ENCODE results near the gene KIF26B. TPM values are rescaled to one million over a fixed set of nuclear protein-coding genes. Genes with fewer than 3 reads are reported as not detected.

The KIF26B gene
- total RNA-seq, 2 experiments from 2014 or later = not detected

GRCh38 chr1:245370905-245371581 lies 216.3 kb downstream of the KIF26B start:
- Mint-ChIP-seq H3K36me3 (ENCODE audit: low read depth) (no peaks in the 10 kb centered on the region), H3K27me3 (no peaks in the 10 kb centered on the region), H3K9me3 (no peaks in the 10 kb centered on the region), H3K4me3 (no peak overlapping the region), H3K27ac (no peak overlapping the region), H3K4me1 (no peaks in the 10 kb centered on the region)
- CTCF ChIA-PET = no interaction called here
- POLR2A ChIA-PET = no interaction called here
- no peak for DNase-seq

- Mint-ChIP-seq H3K36me3 (ENCODE audit: low read depth) (no peaks in the 10 kb centered on the region), H3K4me3 (no peak overlapping the region), H3K27me3 (no peaks in the 10 kb centered on the region), H3K27ac (no peak overlapping the region), H3K4me1 (no peaks in the 10 kb centered on the region), H3K9me3 (no peaks in the 10 kb centered on the region)
- ChIA-PET POLR2A (no interaction called here), CTCF (no interaction called here)
- no peak for DNase-seq
These were observed 218.3 kb downstream of the KIF26B start for GRCh38 chr1:245373131-245373530.

- no peaks in the 10 kb centered on the region for H3K4me1 Mint-ChIP-seq
- H3K9me3 Mint-ChIP-seq = no peaks in the 10 kb centered on the region
- H3K27me3 Mint-ChIP-seq = no peaks in the 10 kb centered on the region
- H3K4me3 Mint-ChIP-seq = no peak overlapping the region
- H3K27ac Mint-ChIP-seq = no peak overlapping the region
- POLR2A ChIA-PET = no interaction called here
- DNase-seq = no peak
- no peaks in the 10 kb centered on the region for H3K36me3 Mint-ChIP-seq (ENCODE audit: low read depth)
- CTCF ChIA-PET = no interaction called here
These were observed 221.1 kb downstream of the KIF26B start for GRCh38 chr1:245375789-245376460.

GRCh38 chr1:245377854-245378253 lies 223.1 kb downstream of the KIF26B start:
- no peaks in the 10 kb centered on the region for H3K36me3 Mint-ChIP-seq (ENCODE audit: low read depth)
- no peak overlapping the region for H3K4me3 Mint-ChIP-seq
- ChIA-PET CTCF (no interaction called here), POLR2A (no interaction called here)
- H3K4me1 Mint-ChIP-seq = no peaks in the 10 kb centered on the region
- DNase-seq = no peak
- no peak overlapping the region for H3K27ac Mint-ChIP-seq
- H3K27me3 Mint-ChIP-seq = no peaks in the 10 kb centered on the region
- no peaks in the 10 kb centered on the region for H3K9me3 Mint-ChIP-seq

DNA sequence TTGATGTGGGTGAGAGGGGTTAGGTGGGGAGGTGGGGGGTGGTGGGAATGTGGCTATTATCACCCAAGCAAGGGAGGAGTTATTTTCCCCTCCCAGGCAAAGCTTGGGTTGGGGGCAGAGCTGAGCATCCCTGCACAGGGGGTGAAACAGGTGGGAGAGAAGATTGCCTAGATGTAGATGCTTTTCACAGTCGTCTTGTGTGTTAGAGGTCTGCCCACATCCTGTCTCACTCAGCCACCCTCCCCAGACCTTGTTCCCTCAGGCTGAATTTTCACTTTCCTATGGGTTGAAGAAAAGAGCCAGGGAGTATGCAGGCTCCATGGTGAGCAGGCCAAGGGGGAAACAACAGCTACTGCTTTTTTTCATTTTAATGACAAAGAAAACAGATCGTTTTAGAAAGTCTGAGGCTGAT lies 223.5 kb downstream of the KIF26B start:
- no peak overlapping the region for H3K27ac Mint-ChIP-seq
- H3K9me3 Mint-ChIP-seq = no peaks in the 10 kb centered on the region

DNA sequence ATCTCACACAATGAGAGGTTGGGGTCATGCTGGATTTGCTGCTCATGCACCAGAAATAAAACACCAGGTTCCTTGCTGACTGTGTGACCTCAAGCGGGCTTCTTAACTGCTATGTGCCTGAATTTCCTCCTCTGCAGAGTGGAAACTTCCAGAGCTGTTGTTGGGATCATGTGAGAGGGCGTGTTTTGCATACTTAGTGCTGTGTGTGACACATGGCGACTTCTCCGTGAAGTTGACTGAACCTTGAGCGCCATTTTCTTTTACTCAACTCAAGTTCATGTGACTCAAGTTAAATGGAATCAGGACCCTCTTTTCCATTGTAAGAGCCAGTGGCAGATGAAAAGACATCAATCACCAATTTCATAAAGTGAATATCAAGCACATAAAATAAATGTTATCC lies 224.0 kb downstream of the KIF26B start:
- Mint-ChIP-seq H3K4me1 (no peaks in the 10 kb centered on the region), H3K36me3 (ENCODE audit: low read depth) (no peaks in the 10 kb centered on the region), H3K4me3 (no peak overlapping the region), H3K9me3 (no peaks in the 10 kb centered on the region), H3K27me3 (no peaks in the 10 kb centered on the region), H3K27ac (no peak overlapping the region)
- CTCF ChIA-PET = no interaction called here
- no peak for DNase-seq
- POLR2A ChIA-PET = no interaction called here

More for the DNA sequence above, 223.5 kb downstream of the KIF26B start:
- no peak for DNase-seq
- no peak overlapping the region for H3K4me3 Mint-ChIP-seq
- ChIA-PET CTCF (no interaction called here), POLR2A (no interaction called here)
- H3K36me3 Mint-ChIP-seq (ENCODE audit: low read depth) = no peaks in the 10 kb centered on the region
- no peaks in the 10 kb centered on the region for H3K27me3 Mint-ChIP-seq
- no peaks in the 10 kb centered on the region for H3K4me1 Mint-ChIP-seq

DNA sequence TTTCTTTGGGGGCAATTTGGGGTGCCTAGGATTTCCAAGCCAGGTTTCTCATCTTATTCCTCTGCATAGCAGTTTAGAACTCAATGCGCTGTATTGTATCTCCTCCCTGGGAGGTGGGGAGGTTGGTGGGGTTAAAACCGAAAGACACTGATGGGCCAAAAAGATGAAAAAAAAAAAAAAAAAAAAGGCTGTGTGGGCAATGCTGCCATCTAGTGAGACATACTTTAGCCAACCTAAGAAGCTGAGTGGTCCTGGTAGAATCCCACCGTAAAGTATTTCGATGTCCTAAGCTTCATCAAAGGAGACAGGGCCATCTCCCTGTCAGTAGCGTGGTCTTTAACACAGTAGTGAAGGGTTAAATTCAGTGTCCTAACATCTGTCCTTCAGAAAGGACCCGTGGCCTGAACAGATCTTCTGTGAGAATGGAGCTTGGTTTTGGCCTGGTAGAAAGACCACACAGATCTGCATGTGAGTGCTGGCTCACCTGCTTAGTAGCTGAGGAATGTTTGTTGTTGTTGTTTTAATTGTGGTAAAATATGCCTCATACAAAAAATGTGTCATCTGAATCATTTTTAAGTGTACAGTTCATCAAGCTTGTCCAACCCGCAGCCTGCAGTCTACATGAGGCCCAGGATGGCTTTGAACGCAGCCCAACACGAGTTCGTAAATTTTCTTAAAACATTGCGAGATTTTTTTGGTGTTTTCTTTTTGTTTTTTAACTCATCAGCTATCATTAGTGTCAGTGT lies 226.2 kb downstream of the KIF26B start:
- no peaks in the 10 kb centered on the region for H3K27me3 Mint-ChIP-seq
- POLR2A ChIA-PET = no interaction called here
- no peaks in the 10 kb centered on the region for H3K9me3 Mint-ChIP-seq
- no peaks in the 10 kb centered on the region for H3K4me1 Mint-ChIP-seq
- no peaks in the 10 kb centered on the region for H3K36me3 Mint-ChIP-seq (ENCODE audit: low read depth)
- no peak for DNase-seq
- H3K27ac Mint-ChIP-seq = no peak overlapping the region
- CTCF ChIA-PET = interaction anchor here (1.0 kb wide), 1 partner anchor 228 kb away, joined by 3 read pairs; no protein-coding TSS in a partner anchor
- no peak overlapping the region for H3K4me3 Mint-ChIP-seq

- H3K27ac Mint-ChIP-seq = no peak overlapping the region
- no peaks in the 10 kb centered on the region for H3K4me1 Mint-ChIP-seq
- POLR2A ChIA-PET = no interaction called here
- no peaks in the 10 kb centered on the region for H3K36me3 Mint-ChIP-seq (ENCODE audit: low read depth)
- H3K9me3 Mint-ChIP-seq = no peaks in the 10 kb centered on the region
- no peak overlapping the region for H3K4me3 Mint-ChIP-seq
- no peak for DNase-seq
- CTCF ChIA-PET = no interaction called here
- H3K27me3 Mint-ChIP-seq = no peaks in the 10 kb centered on the region
These were observed 228.2 kb downstream of the KIF26B start for GRCh38 chr1:245382981-245383380.

- H3K4me1 Mint-ChIP-seq = no peaks in the 10 kb centered on the region
- DNase-seq = no peak
- no peaks in the 10 kb centered on the region for H3K9me3 Mint-ChIP-seq
- POLR2A ChIA-PET = no interaction called here
- CTCF ChIA-PET = interaction anchor here (0.5 kb wide), 1 partner anchor 290 kb away, joined by 3 read pairs; no protein-coding TSS in a partner anchor
- no peak overlapping the region for H3K27ac Mint-ChIP-seq
- no peaks in the 10 kb centered on the region for H3K36me3 Mint-ChIP-seq (ENCODE audit: low read depth)
- H3K4me3 Mint-ChIP-seq = no peak overlapping the region
- no peaks in the 10 kb centered on the region for H3K27me3 Mint-ChIP-seq
These were observed 228.9 kb downstream of the KIF26B start for GRCh38 chr1:245383396-245384330.

DNA sequence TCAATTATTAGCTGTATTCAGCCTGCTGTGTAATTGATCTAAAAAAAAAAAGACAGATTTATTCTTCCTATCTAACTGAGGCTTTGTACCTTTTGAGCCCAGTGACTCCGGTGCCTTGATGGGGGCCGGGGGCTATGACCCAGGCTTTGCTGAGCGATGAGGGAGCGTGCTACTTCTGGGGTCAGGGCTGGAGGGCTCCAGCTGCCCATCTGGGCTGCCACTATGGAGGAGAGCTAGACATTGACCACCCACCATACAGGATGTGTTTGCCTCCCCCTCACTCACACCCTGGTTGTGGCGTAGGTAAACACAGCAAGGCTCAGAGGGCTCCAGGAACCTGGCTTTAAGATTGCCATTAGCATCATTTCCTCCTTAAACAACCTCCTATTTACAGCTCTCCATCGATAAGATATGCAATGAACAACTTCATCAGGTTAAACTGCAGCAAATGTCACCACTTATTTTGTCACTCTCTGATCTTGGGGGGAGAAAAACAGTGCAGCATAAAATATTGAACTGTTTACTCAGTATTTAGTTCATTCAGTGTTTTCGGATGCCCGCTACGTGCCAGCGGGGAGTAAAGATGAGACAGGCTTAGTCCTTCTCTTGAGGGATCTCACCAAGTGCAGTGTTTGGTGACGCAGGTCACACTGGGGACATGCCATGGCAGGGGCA lies 231.6 kb downstream of the KIF26B start:
- no peak for DNase-seq
- ChIA-PET POLR2A (no interaction called here), CTCF (no interaction called here)
- no peak overlapping the region for H3K4me3 Mint-ChIP-seq
- no peaks in the 10 kb centered on the region for H3K9me3 Mint-ChIP-seq
- no peaks in the 10 kb centered on the region for H3K4me1 Mint-ChIP-seq
- no peak overlapping the region for H3K27ac Mint-ChIP-seq
- H3K36me3 Mint-ChIP-seq (ENCODE audit: low read depth) = no peaks in the 10 kb centered on the region
- H3K27me3 Mint-ChIP-seq = no peaks in the 10 kb centered on the region

GRCh38 chr1:245388687-245389086 lies 233.9 kb downstream of the KIF26B start:
- POLR2A ChIA-PET = no interaction called here
- Mint-ChIP-seq H3K4me1 (no peaks in the 10 kb centered on the region), H3K36me3 (ENCODE audit: low read depth) (no peaks in the 10 kb centered on the region), H3K27ac (no peak overlapping the region), H3K9me3 (no peaks in the 10 kb centered on the region), H3K4me3 (no peak overlapping the region), H3K27me3 (no peaks in the 10 kb centered on the region)
- no peak for DNase-seq
- CTCF ChIA-PET = no interaction called here

- no peaks in the 10 kb centered on the region for H3K4me1 Mint-ChIP-seq
- H3K27me3 Mint-ChIP-seq = no peaks in the 10 kb centered on the region
- no peak for DNase-seq
- H3K4me3 Mint-ChIP-seq = no peak overlapping the region
- ChIA-PET POLR2A (no interaction called here), CTCF (no interaction called here)
- no peaks in the 10 kb centered on the region for H3K36me3 Mint-ChIP-seq (ENCODE audit: low read depth)
- no peak overlapping the region for H3K27ac Mint-ChIP-seq
- H3K9me3 Mint-ChIP-seq = no peaks in the 10 kb centered on the region
These were observed 235.1 kb downstream of the KIF26B start for GRCh38 chr1:245389873-245390272.

All from activated CD4-positive, alpha-beta memory T cell treated with anti-CD3 and anti-CD28 coated beads, Interleukin-2, amount 10 ng/mL, durations not matched to agents 7 days and 5 days (primary cell).